Stimulated activated CD8-positive, alpha-beta memory T cell treated with anti-CD3 and anti-CD28 coated beads, Interleukin-12 subunit alpha, Interleukin-12 subunit beta, amount 100 ng/mL, for 1 hour (primary cell): Measurements from ENCODE around the gene MBD5.

Experiments
- DNase-seq: peaks from one replicate; pipeline ENCODE4 v3.0.0-alpha.2; 2020; ENCODE audit warnings: low read depth

Gene MBD5

GRCh38 chr2:148548716-148549400 lies 528.0 kb downstream of the MBD5 start:
- DNase-seq: no peak

- DNase-seq: no peak
Observed at GRCh38 chr2:148552675-148553331, 531.9 kb downstream of the MBD5 start.

GRCh38 chr2:148553332-148553887 lies 532.5 kb downstream of the MBD5 start:
- DNase-seq: no peak

- DNase-seq: no peak
Observed at GRCh38 chr2:148554459-148555247, 533.8 kb downstream of the MBD5 start.

GRCh38 chr2:148555622-148556294 lies 534.9 kb downstream of the MBD5 start:
- no peak for DNase-seq

GRCh38 chr2:148557844-148558436 lies 537.0 kb downstream of the MBD5 start:
- no peak for DNase-seq

GRCh38 chr2:148560496-148560895 lies 539.6 kb downstream of the MBD5 start:
- no peak for DNase-seq

- DNase-seq: no peak
Observed at GRCh38 chr2:148561389-148561788, 540.5 kb downstream of the MBD5 start.

GRCh38 chr2:148565272-148565894 lies 544.5 kb downstream of the MBD5 start:
- no peak for DNase-seq
